ENCODE results near the gene SRMS.

The SRMS gene

DNA sequence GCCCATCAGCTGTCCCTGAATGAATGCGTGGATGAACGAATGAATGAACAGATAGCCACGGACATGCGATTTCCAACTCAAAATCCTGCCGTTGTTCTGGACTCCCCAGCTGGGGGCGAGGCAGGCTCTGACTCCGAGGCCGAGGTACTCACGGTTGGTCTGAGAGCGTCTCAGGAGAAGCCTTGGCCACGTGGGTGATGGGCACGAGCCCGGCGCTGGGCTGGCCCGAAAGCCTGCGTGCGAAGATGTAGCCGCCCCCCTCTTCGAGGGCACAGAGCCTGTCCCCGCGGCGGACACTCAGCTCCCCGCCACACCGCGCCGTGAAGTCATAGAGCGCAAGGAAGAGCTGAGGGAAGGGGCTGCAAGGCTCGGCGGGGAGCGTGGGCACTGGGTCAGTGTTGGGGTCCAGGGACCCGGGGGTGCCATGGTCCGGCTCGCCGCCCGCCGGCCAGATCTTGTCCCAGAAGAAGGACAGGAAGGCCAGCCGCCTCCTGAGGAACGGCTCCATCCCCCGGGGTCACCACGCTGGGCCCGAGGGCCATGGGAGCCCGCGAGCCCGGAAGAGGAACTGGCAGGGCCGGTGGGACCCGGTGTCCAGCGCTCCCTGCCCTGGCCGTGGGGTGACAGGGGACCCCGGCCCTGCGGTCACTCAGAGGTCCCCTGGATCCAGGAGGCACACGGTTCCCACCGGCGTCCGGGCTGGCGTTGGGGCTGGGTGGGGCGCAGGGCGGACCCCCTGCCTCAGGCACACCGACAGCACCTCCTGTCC is 409 bp downstream of the SRMS start:
- H3K4me3 Mint-ChIP-seq, result no peak overlapping the region
- peaks cover 5 to 8% of the 10 kb centered on the region in 2 donors for H3K4me1 Mint-ChIP-seq (ENCODE audit: low read depth in 2 of 2)
- ATAC-seq (replicated peaks), result no peak

DNA sequence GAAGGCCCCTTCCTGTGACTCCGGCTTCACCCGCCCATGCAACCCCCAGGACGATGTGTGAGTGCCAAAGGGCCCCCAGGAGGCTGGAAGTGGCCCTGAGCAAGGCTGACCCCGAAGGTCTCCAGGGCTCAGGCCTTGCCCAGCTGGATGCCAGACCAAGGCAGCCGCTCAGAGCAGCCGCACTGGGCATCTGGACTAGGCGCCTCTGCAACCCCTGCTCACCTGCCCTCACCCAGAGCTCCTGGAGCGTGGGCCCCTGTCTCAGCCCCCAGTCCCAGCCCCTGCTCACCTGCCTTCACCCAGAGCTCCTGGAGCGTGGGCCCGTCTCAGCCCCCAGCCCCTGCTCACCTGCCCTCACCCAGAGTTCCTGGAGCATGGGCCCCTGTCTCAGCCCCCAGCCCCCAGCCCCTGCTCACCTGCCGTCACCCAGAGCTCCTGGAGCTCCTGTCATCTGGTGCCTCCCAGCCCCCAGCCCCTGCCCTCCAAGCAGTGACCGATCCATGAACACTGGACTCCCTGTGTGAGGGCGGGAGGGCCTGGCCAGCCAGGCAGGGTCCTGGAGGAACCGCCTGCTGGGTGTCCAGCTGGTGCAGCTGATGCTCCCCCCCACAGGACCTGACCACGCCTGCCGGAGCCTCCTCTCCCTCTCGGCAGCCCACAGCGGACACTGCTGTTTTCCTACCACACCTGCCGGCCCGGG is 1.1 kb downstream of the SRMS start:
- Mint-ChIP-seq H3K36me3 (ENCODE audit: insufficient read depth) (peaks cover 5% of the 10 kb centered on the region), H3K9me3 (no peaks in the 10 kb centered on the region), H3K4me1 (ENCODE audit: low read depth in 2 of 2) (peaks cover 5 to 8% of the 10 kb centered on the region in 2 donors), H3K27ac (no peak overlapping the region), H3K27me3 (peaks cover 18 to 53% of the 10 kb centered on the region in 2 donors), H3K4me3 (no peak overlapping the region)
- no peak for ATAC-seq (replicated peaks)
- DNase-seq, result no peak

More for the DNA sequence above, 409 bp downstream of the SRMS start:
- H3K36me3 Mint-ChIP-seq (ENCODE audit: insufficient read depth), result peaks cover 8% of the 10 kb centered on the region
- H3K27me3 Mint-ChIP-seq, result peaks cover 18 to 53% of the 10 kb centered on the region in 2 donors
- no peaks in the 10 kb centered on the region for H3K9me3 Mint-ChIP-seq
- no peak for DNase-seq
- no peak overlapping the region for H3K27ac Mint-ChIP-seq

DNA sequence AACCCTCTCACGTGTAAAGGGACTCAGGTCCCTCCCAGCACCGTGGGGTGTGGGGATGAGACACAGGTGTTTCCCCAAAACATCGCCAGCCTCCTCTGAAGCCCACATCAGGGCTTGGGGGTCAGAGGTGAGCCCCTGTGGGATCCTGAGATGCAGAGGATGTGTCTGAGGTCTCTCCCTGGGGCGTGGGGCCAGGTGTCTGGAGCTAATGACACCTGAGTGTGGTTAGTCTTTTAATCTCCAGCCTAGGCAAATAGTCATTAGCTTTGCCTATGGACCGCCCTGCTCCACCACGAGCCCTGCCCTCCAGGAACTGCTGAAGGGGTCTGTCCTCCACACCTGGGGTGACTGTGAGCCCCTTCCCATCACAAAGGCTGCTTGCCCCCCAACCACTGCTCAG is 1.7 kb downstream of the SRMS start:
- H3K36me3 Mint-ChIP-seq (ENCODE audit: insufficient read depth), result peaks cover 5% of the 10 kb centered on the region
- no peak overlapping the region for H3K27ac Mint-ChIP-seq
- ATAC-seq (replicated peaks) (peak; percentile 35), DNase-seq (no peak)
- H3K4me3 Mint-ChIP-seq, result no peak overlapping the region
- H3K4me1 Mint-ChIP-seq (ENCODE audit: low read depth in 2 of 2), result peaks cover 5 to 8% of the 10 kb centered on the region in 2 donors
- no peaks in the 10 kb centered on the region for H3K9me3 Mint-ChIP-seq
- peaks cover 18 to 50% of the 10 kb centered on the region in 2 donors for H3K27me3 Mint-ChIP-seq

DNA sequence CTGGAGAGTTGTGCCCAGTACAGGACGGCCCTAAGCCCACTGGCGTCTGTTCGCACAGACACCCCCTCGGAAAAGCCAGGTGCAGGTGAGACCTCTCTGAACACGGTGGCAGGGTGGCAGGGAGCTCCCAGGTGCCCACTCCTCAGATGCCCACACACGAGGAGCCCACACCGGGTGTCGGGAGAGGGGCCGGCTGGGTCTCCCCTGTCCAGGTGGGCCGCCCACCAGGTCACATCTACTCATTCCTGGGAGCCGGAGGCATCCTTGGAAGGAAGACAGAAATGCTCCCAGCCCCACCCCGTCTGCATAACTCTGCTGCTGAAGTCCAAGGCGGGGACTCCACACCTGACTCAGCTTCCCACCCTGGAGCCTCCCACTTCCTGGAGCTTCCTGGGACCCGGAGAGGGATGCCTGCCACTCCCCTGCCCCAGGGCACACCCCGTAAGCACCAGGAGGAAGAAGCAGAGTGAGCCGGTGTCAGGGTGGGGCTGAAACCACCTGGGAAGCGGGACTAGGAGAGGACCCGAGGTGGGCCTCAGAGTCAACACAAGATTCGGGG is 2.5 kb downstream of the SRMS start:
- Mint-ChIP-seq H3K36me3 (ENCODE audit: insufficient read depth) (peaks cover 5% of the 10 kb centered on the region), H3K4me3 (no peak overlapping the region), H3K27me3 (peaks cover 15 to 42% of the 10 kb centered on the region in 2 donors), H3K27ac (no peak overlapping the region), H3K9me3 (no peaks in the 10 kb centered on the region), H3K4me1 (ENCODE audit: low read depth in 2 of 2) (peaks cover 5 to 8% of the 10 kb centered on the region in 2 donors)
- no peak for DNase-seq
- ATAC-seq (replicated peaks), result no peak

GRCh38 chr20:63544241-63544957 is 3.1 kb downstream of the SRMS start:
- no peak overlapping the region for H3K27ac Mint-ChIP-seq
- peaks cover 5% of the 10 kb centered on the region for H3K36me3 Mint-ChIP-seq (ENCODE audit: insufficient read depth)
- ATAC-seq (replicated peaks), result no peak
- peaks cover 8 to 36% of the 10 kb centered on the region in 2 donors for H3K27me3 Mint-ChIP-seq
- H3K9me3 Mint-ChIP-seq, result no peaks in the 10 kb centered on the region
- no peak for DNase-seq
- H3K4me3 Mint-ChIP-seq, result no peak overlapping the region
- H3K4me1 Mint-ChIP-seq (ENCODE audit: low read depth in 2 of 2), result peaks cover 5 to 8% of the 10 kb centered on the region in 2 donors

DNA sequence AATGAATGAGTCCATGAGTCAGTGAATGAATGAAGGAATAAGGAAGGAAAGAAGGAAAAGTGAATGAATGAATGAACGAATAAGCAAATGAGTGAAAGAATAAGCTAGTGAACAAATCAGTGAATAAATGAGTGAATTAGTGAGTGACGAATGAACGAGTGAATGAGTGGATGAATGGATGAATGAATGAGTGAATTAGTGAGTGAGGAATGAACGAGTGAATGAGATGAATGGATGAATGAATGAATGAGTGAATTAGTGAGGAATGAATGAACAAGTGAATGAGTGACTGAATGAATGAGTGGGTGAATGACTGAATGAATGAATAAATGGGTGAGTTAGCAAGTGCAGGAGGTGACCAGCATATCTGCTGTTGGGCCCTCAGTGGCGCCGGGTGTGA is 3.8 kb downstream of the SRMS start:
- H3K4me1 Mint-ChIP-seq (ENCODE audit: low read depth in 2 of 2), result peaks cover 5 to 9% of the 10 kb centered on the region in 2 donors
- H3K36me3 Mint-ChIP-seq (ENCODE audit: insufficient read depth), result peaks cover 3% of the 10 kb centered on the region
- H3K9me3 Mint-ChIP-seq, result no peaks in the 10 kb centered on the region
- H3K27ac Mint-ChIP-seq, result no peak overlapping the region
- no peak overlapping the region for H3K4me3 Mint-ChIP-seq
- no peak for DNase-seq
- peaks cover 5 to 29% of the 10 kb centered on the region in 2 donors for H3K27me3 Mint-ChIP-seq
- no peak for ATAC-seq (replicated peaks)

DNA sequence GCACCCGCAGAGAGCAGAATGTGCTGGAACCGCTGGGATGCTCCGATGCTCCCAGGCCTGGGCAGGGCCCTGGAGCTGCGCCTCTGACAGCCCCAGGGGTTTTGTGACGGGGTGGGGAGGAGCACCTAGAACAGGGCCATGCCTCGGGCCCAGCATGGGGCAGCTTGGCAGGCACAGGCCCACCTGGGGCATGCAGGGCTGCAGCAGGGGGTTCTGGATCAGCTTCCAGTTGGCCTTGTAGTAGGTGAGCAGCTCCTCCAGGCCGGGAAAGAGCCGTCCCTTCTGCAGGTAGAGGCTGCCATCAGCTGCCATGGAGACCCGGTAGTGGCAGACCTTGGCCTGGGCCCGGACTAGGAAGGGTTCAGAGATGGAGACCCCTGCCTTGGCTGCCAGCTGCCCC is 4.4 kb downstream of the SRMS start:
- Mint-ChIP-seq H3K4me1 (ENCODE audit: low read depth in 2 of 2) (peaks cover 8 to 9% of the 10 kb centered on the region in 2 donors), H3K36me3 (ENCODE audit: insufficient read depth) (peaks cover 3% of the 10 kb centered on the region), H3K9me3 (no peaks in the 10 kb centered on the region), H3K4me3 (no peak overlapping the region), H3K27ac (no peak overlapping the region), H3K27me3 (peaks cover 5 to 23% of the 10 kb centered on the region in 2 donors)
- DNase-seq (no peak), ATAC-seq (replicated peaks) (no peak)

DNA sequence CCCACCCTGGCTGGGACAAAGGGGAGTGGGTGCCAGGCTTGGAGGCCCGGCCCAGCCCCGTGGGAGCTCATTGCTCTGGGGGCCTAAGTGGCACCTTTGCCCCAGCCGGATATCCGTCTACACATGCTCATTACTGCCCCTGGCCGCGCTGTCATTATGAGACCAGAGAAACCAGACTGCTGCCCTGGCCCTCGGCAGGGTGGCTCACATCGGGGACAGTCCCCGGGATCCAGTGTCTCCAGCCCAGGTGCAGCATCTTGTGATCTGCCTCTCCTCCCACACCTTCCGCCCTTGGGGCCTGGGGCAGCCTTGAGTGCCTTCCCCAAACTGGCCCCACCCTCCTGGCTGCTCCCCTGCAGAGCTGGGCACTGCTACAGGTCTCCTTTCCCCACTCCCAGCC is 4.9 kb downstream of the SRMS start:
- H3K4me3 Mint-ChIP-seq, result no peak overlapping the region
- peaks cover 11 to 13% of the 10 kb centered on the region in 2 donors for H3K4me1 Mint-ChIP-seq (ENCODE audit: low read depth in 2 of 2)
- H3K36me3 Mint-ChIP-seq (ENCODE audit: insufficient read depth), result peaks cover 3% of the 10 kb centered on the region
- peaks cover 5 to 22% of the 10 kb centered on the region in 2 donors for H3K27me3 Mint-ChIP-seq
- H3K9me3 Mint-ChIP-seq, result no peaks in the 10 kb centered on the region
- no peak overlapping the region for H3K27ac Mint-ChIP-seq
- no peak for DNase-seq
- no peak for ATAC-seq (replicated peaks)

DNA sequence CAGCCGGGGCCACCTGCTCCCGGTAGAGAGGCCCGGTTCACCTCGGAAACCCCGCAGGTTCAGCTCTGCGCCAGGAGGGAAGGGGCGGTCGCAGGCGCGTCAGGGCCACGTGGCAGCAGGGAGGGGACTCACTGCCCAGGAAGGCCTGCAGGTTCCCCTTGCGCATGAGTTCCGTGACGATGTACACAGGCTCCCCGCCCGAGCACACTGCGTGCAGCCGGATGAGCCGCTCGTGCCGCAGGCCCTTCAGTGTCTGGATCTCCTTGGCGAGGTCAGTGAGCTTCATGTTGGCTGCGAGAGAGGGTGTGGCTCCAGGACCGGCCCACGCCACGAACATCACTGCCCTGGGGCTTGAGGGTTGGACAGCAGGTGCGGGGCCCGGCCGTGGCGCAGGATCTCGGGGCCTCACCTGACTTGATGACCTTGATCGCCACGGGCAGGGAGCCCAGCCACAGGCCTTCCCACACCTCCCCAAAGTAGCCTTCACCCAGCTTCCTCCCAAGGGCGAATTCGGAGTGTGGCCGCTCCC is 5.5 kb downstream of the SRMS start:
- Mint-ChIP-seq H3K27me3 (peaks cover 5 to 21% of the 10 kb centered on the region in 2 donors), H3K9me3 (no peaks in the 10 kb centered on the region), H3K4me3 (no peak overlapping the region), H3K4me1 (ENCODE audit: low read depth in 2 of 2) (peaks cover 14 to 16% of the 10 kb centered on the region in 2 donors), H3K27ac (no peak overlapping the region), H3K36me3 (ENCODE audit: insufficient read depth) (peaks cover 3% of the 10 kb centered on the region)
- DNase-seq, result no peak
- no peak for ATAC-seq (replicated peaks)

- H3K36me3 Mint-ChIP-seq (ENCODE audit: insufficient read depth), result no peaks in the 10 kb centered on the region
- H3K9me3 Mint-ChIP-seq, result no peaks in the 10 kb centered on the region
- H3K4me1 Mint-ChIP-seq (ENCODE audit: low read depth in 2 of 2), result peaks cover 14 to 19% of the 10 kb centered on the region in 2 donors
- ATAC-seq (replicated peaks) (no peak), DNase-seq (no peak)
- peaks cover 5 to 13% of the 10 kb centered on the region in 2 donors for H3K27me3 Mint-ChIP-seq
- H3K27ac Mint-ChIP-seq, result no peak overlapping the region
- no peak overlapping the region for H3K4me3 Mint-ChIP-seq
These were observed 6.2 kb downstream of the SRMS start for GRCh38 chr20:63541371-63541770.

DNA sequence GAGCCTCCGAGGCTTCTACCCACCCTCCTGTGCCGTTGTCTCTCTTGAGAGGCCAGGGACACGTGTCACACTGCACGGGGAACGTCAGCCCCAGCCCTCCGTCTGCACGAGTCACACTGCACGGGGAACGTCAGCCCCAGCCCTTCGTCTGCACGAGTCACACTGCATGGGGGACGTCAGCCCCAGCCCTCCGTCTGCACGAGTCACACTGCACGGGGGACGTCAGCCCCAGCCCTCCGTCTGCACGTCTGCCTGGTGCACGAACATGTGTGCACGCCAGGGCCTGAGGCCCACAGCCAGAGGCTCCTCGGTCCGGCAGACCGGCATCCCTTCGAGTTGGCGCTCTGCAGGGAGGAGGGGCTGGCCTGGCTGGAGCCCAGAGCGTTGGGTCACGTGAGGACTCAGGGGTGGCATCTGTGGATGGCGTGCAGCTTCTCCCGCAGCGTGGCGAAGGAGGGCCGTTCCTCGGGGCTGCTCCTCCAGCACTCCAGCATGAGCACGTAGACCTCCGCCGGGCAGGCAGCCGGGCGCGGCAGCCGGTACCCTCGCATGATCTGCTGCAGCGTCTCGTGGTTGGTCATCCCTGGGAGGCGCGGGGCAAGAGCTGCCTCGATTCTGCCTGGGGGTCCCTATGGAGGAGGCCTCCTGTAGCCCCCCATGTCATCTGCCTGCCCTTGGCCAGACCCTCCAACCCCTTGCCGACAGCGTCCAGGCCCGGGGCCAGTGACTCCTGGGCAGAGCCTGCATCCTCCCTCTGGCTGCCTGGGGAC is 6.9 kb downstream of the SRMS start:
- peaks cover 16 to 18% of the 10 kb centered on the region in 2 donors for H3K4me1 Mint-ChIP-seq (ENCODE audit: low read depth in 2 of 2)
- ATAC-seq (replicated peaks), result no peak
- no peaks in the 10 kb centered on the region for H3K36me3 Mint-ChIP-seq (ENCODE audit: insufficient read depth)
- no peak for DNase-seq
- peaks cover 5 to 11% of the 10 kb centered on the region in 2 donors for H3K27me3 Mint-ChIP-seq
- peak overlapping the region in 1 of 2 donors; percentile 20 for H3K27ac Mint-ChIP-seq
- no peak overlapping the region for H3K4me3 Mint-ChIP-seq
- no peaks in the 10 kb centered on the region for H3K9me3 Mint-ChIP-seq

- Mint-ChIP-seq H3K36me3 (ENCODE audit: insufficient read depth) (no peaks in the 10 kb centered on the region), H3K4me3 (peak overlapping the region in 1 of 2 donors; percentile 23), H3K9me3 (no peaks in the 10 kb centered on the region), H3K4me1 (ENCODE audit: low read depth in 2 of 2) (peaks cover 13 to 15% of the 10 kb centered on the region in 2 donors), H3K27me3 (peaks cover 0 to 2% of the 10 kb centered on the region in 2 donors), H3K27ac (peak overlapping the region; percentile 59 to 73)
- ATAC-seq (replicated peaks) (no peak), DNase-seq (no peak)
These were observed 7.8 kb downstream of the SRMS start for GRCh38 chr20:63539441-63540370.

Measured in effector memory CD8-positive, alpha-beta T cell (primary cell).